A549 (cell line): ENCODE results near the gene ZNF786.

Source experiments
- CTCF ChIP-seq: fragments of >200 bp; sonication (Bioruptor Twin); formaldehyde crosslinking; IDR thresholded peaks from 3 replicates; pipeline ENCODE4 v1.5.1; 2016
- FOSL2 ChIP-seq, 2 experiments: fragments of 450-650 bp in 1 of 2; fragments of >200 bp in 1 of 2; sonication (Bioruptor Twin) in 1 of 2; formaldehyde crosslinking; IDR thresholded peaks; 2 replicates each; pipeline versions ENCODE4 v1.5.0 to v1.6.1; 2016 to 2020; ENCODE audit warnings: mild to moderate bottlenecking in 1 of 2, moderate library complexity in 1 of 2
- KDM1A ChIP-seq: fragments of 200-600 bp; sonication (generic); IDR thresholded peaks from 2 replicates; pipeline ENCODE4 v1.6.1; 2016; ENCODE audit warnings: low read depth, mild to moderate bottlenecking
- MAFK ChIP-seq: fragments of 450-650 bp; IDR thresholded peaks from 2 replicates; pipeline ENCODE4 v1.6.1; 2014; ENCODE audit not compliant: partially characterized antibody
- MAX ChIP-seq: IDR thresholded peaks from 2 replicates; pipeline ENCODE4 v1.6.1; 2012
- RCOR1 ChIP-seq: fragments of 150-350 bp; IDR thresholded peaks from 2 replicates; pipeline ENCODE4 v1.6.1; 2014; ENCODE audit warnings: antibody characterized with exemption, low read length, low read depth
- RNF2 ChIP-seq: fragments of 200-600 bp; sonication (generic); IDR thresholded peaks from 2 replicates; pipeline ENCODE4 v1.6.1; 2016; ENCODE audit warnings: low read depth, mild to moderate bottlenecking, antibody characterized with exemption, moderate library complexity, borderline replicate concordance
- ZFP36 ChIP-seq: fragments of 450-650 bp; IDR thresholded peaks from 2 replicates; pipeline ENCODE4 v1.6.1; 2014; ENCODE audit warnings: borderline replicate concordance; ENCODE audit not compliant: partially characterized antibody

GRCh38 chr7:149103424-149103823 is 12.9 kb upstream of the ZNF786 start:
- TF ChIP-seq KDM1A (no peak), CTCF (no peak), RCOR1 (no peak), MAX (no peak), MAFK (no peak), FOSL2 (IDR thresholded peaks at IDR 0.05) (no peak), FOSL2 (CRISPR knock-in tag; IDR thresholded peaks at IDR 0.05) (no peak), RNF2 (no peak), ZFP36 (no peak)
